ENCODE measurements around the gene PABPC1L. TPM values are rescaled to one million over a fixed set of nuclear protein-coding genes. Genes with fewer than 3 reads are reported as not detected.

Gene PABPC1L
- total and polyA plus RNA-seq, 2 of the 13 experiments (the other 11 are each of a cell fraction or from before 2014, with no cell fraction given), result 30.8 to 252 TPM

GRCh38 chr20:44966030-44966961, 56.4 kb downstream of the PABPC1L start, which contains the start of gene STK4 (continued):
- TF ChIP-seq ZBTB44 (CRISPR knock-in tag; IDR thresholded peaks at IDR 0.05), result peak; percentile 20; the same call in 1 of the 2 replicates
- peak; percentile 58; the same call in 1 of the 2 replicates for TF ChIP-seq ZBTB7B (CRISPR knock-in tag; IDR thresholded peaks at IDR 0.05)
- no peak for TF ChIP-seq CBX2 (IDR thresholded peaks at IDR 0.05; ENCODE audit: low read depth, low read length)
- TF ChIP-seq CBX2 (CRISPR knock-in tag; IDR thresholded peaks at IDR 0.05; ENCODE audit: low read depth), result peak; percentile 96; the same call in 1 of the 2 replicates
- TF ChIP-seq ZBTB43 (CRISPR knock-in tag; conservative IDR thresholded peaks at IDR 0.05), result peak; percentile 82
- TF ChIP-seq CENPBD1 (CRISPR knock-in tag; IDR thresholded peaks at IDR 0.05; ENCODE audit: borderline replicate concordance, low read depth), result no peak
- no peak for TF ChIP-seq ATAD3A (CRISPR knock-in tag; IDR thresholded peaks at IDR 0.05)
- TF ChIP-seq ZNF543 (CRISPR knock-in tag; IDR thresholded peaks at IDR 0.05), result peak; percentile 93; the same call in 1 of the 2 replicates
- TF ChIP-seq ZNF121 (CRISPR knock-in tag; IDR thresholded peaks at IDR 0.05), result no peak; the same call in 1 of the 2 replicates
- TF ChIP-seq KLF16 (CRISPR knock-in tag; IDR thresholded peaks at IDR 0.05), result peak in 1 of 2 experiments; percentile 97; a peak in 2 of 4 replicates
- 0 out of 2 replicates have a peak, but pooled peaks have one; percentile 89 for TF ChIP-seq ZNF430 (CRISPR knock-in tag; IDR thresholded peaks at IDR 0.05)
- peak; percentile 87 for TF ChIP-seq ZNF124 (CRISPR knock-in tag; IDR thresholded peaks at IDR 0.05)
- TF ChIP-seq AKNA (CRISPR knock-in tag; IDR thresholded peaks at IDR 0.05; ENCODE audit: borderline replicate concordance), result no peak
- no peak for TF ChIP-seq CENPX (CRISPR knock-in tag; IDR thresholded peaks at IDR 0.05)
- TF ChIP-seq PRMT3 (CRISPR knock-in tag; IDR thresholded peaks at IDR 0.05; ENCODE audit: borderline replicate concordance, low read depth), result peak; percentile 31; the same call in 1 of the 2 replicates
- no peak for TF ChIP-seq FLYWCH1 (CRISPR knock-in tag; IDR thresholded peaks at IDR 0.05)
- TF ChIP-seq KLF15 (CRISPR knock-in tag; IDR thresholded peaks at IDR 0.05; ENCODE audit: borderline replicate concordance), result peak; percentile 84; the same call in 1 of the 2 replicates
- TF ChIP-seq MBNL3 (CRISPR knock-in tag; conservative IDR thresholded peaks at IDR 0.05), result no peak
- no peak for TF ChIP-seq ZNF773 (CRISPR knock-in tag; IDR thresholded peaks at IDR 0.05; ENCODE audit: borderline replicate concordance)

Measured in HepG2 (cell line).